ENCODE results near the gene MEI4.

DNA sequence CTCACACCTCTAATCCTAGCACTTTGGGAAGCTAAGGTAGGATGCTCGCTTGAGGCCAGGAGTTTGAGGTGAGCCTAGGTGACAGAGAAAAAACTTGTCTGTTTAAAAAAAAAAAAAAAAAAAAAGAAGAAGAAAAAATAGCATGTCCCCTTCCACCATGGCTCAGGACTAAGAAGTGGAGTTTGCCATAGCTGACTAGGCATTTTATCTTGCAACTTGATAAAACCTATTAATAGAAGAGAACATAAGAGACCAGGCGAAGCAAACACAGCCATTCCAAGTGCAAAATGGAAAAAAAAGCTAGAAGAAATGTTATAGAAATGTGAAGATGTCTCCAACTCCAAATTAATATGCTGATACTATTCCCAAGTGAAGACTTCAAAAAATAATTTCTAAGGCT lies 277.5 kb downstream of the MEI4 start:
- TF ChIP-seq POLR2AphosphoS5 (IDR thresholded peaks at IDR 0.05) (no peak), POLR2A (IDR thresholded peaks at IDR 0.05) (no peak)
- TF ChIP-seq, protein P1, sequence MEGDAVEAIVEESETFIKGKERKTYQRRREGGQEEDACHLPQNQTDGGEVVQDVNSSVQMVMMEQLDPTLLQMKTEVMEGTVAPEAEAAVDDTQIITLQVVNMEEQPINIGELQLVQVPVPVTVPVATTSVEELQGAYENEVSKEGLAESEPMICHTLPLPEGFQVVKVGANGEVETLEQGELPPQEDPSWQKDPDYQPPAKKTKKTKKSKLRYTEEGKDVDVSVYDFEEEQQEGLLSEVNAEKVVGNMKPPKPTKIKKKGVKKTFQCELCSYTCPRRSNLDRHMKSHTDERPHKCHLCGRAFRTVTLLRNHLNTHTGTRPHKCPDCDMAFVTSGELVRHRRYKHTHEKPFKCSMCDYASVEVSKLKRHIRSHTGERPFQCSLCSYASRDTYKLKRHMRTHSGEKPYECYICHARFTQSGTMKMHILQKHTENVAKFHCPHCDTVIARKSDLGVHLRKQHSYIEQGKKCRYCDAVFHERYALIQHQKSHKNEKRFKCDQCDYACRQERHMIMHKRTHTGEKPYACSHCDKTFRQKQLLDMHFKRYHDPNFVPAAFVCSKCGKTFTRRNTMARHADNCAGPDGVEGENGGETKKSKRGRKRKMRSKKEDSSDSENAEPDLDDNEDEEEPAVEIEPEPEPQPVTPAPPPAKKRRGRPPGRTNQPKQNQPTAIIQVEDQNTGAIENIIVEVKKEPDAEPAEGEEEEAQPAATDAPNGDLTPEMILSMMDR (IDR thresholded peaks at IDR 0.05), result no peak

Measured in prostate gland (tissue), 2 donors.